Endothelial cell (in vitro differentiated cells): Measurements from ENCODE around the gene KRT34. TPM values are rescaled to one million over a fixed set of nuclear protein-coding genes. Genes with fewer than 3 reads are reported as not detected.
A peak's percentile ranks its signal among the peaks of the same experiment; 100 is the strongest.
"Not testable (repeated sequence)": the region's sequence is repeated elsewhere in the genome, so short reads cannot be mapped to it uniquely, and the experiment has no call there.

ENCODE experiments used
- DNase-seq: peaks from one replicate; pipeline ENCODE4 v3.0.0; 2021; ENCODE audit warnings: low spot score
- H3K27ac Mint-ChIP-seq: one replicate; pipeline ENCODE4 v1.8.0; 2021; ENCODE audit warnings: mixed read lengths, inconsistent platforms; ENCODE audit not compliant: unreplicated experiment
- H3K27me3 Mint-ChIP-seq: one replicate; pipeline ENCODE4 v1.8.0; 2021; ENCODE audit warnings: mild to moderate bottlenecking, moderate library complexity, mixed read lengths, inconsistent platforms; ENCODE audit not compliant: unreplicated experiment
- H3K36me3 Mint-ChIP-seq: one replicate; pipeline ENCODE4 v1.8.0; 2021; ENCODE audit warnings: mild to moderate bottlenecking, low read depth, mixed read lengths, inconsistent platforms; ENCODE audit not compliant: unreplicated experiment
- H3K4me1 Mint-ChIP-seq: one replicate; pipeline ENCODE4 v1.8.0; 2021; ENCODE audit warnings: mild to moderate bottlenecking, mixed read lengths, inconsistent platforms; ENCODE audit not compliant: unreplicated experiment
- H3K4me3 Mint-ChIP-seq: one replicate; pipeline ENCODE4 v1.8.0; 2021; ENCODE audit warnings: mild to moderate bottlenecking, mixed read lengths, inconsistent platforms; ENCODE audit not compliant: unreplicated experiment
- H3K9me3 Mint-ChIP-seq: one replicate; pipeline ENCODE4 v1.8.0; 2021; ENCODE audit warnings: mixed read lengths, inconsistent platforms; ENCODE audit not compliant: unreplicated experiment
- total RNA-seq: library from RNA; stranded (reverse); fragmentation: NEBNext Ultra II Directional; extraction: Animal tissue kit (Norgen Biotek cat#: 25700); gene quantifications from one replicate; pipeline ENCODE4 v1.2.1, GENCODE V29; 2021; ENCODE audit not compliant: unreplicated experiment
- TF ChIP-seq, protein P1 (sequence below): fragments of 200-600 bp; sonication (generic); IDR thresholded peaks from one replicate; pipeline ENCODE4 v1.5.0; 2021; ENCODE audit warnings: antibody characterized with exemption; ENCODE audit not compliant: unreplicated experiment

KRT34 gene
- total RNA-seq, 1 donor from 2014 or later, result not detected

- DNase-seq, result no peak
Measured at GRCh38 chr17:41383690-41384089, 1.6 kb upstream of the KRT34 start.

GRCh38 chr17:41382394-41382793, 288 bp upstream of the KRT34 start:
- Mint-ChIP-seq H3K36me3 (no peaks in the 10 kb centered on the region), H3K9me3 (no peaks in the 10 kb centered on the region), H3K27me3 (peaks cover 4% of the 10 kb centered on the region), H3K4me3 (no peak overlapping the region), H3K27ac (no peak overlapping the region), H3K4me1 (peaks cover 15% of the 10 kb centered on the region)
- DNase-seq, result no peak
- TF ChIP-seq, protein P1, sequence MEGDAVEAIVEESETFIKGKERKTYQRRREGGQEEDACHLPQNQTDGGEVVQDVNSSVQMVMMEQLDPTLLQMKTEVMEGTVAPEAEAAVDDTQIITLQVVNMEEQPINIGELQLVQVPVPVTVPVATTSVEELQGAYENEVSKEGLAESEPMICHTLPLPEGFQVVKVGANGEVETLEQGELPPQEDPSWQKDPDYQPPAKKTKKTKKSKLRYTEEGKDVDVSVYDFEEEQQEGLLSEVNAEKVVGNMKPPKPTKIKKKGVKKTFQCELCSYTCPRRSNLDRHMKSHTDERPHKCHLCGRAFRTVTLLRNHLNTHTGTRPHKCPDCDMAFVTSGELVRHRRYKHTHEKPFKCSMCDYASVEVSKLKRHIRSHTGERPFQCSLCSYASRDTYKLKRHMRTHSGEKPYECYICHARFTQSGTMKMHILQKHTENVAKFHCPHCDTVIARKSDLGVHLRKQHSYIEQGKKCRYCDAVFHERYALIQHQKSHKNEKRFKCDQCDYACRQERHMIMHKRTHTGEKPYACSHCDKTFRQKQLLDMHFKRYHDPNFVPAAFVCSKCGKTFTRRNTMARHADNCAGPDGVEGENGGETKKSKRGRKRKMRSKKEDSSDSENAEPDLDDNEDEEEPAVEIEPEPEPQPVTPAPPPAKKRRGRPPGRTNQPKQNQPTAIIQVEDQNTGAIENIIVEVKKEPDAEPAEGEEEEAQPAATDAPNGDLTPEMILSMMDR, result no peak

More at GRCh38 chr17:41383690-41384089, 1.6 kb upstream of the KRT34 start:
- Mint-ChIP-seq H3K27me3 (peaks cover 4% of the 10 kb centered on the region), H3K36me3 (no peaks in the 10 kb centered on the region), H3K9me3 (no peaks in the 10 kb centered on the region), H3K27ac (no peak overlapping the region), H3K4me1 (peaks cover 2% of the 10 kb centered on the region), H3K4me3 (no peak overlapping the region)
- TF ChIP-seq, protein P1, result no peak

GRCh38 chr17:41380091-41380490, 2.0 kb downstream of the KRT34 start:
- not testable (repeated sequence) for H3K36me3 Mint-ChIP-seq, H3K9me3 Mint-ChIP-seq, H3K27me3 Mint-ChIP-seq, DNase-seq, H3K4me3 Mint-ChIP-seq, H3K27ac Mint-ChIP-seq
- H3K4me1 Mint-ChIP-seq, result peaks cover 24% of the 10 kb centered on the region

DNA sequence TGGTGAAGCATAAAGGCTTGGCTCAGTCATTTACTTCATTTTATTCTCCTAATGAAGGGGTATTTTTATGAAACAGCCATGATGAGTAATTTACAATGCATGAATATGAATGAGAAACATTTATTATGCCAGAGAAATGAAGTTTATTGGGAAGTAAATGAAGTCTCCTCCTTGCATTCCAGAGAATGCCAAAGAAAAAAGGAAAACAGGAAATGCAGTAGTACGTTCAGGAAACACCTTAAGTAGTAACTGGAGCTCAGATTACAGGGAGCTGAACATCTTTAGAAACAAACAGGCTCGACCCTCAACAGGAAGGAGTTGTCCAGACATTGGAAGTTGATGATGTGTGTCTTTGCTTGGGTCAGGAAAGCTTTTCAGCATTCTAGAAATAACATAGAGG, 4.6 kb downstream of the KRT34 start:
- no peak for DNase-seq
- Mint-ChIP-seq H3K36me3 (no peaks in the 10 kb centered on the region), H3K9me3 (peaks cover 5% of the 10 kb centered on the region), H3K4me1 (peaks cover 24% of the 10 kb centered on the region), H3K4me3 (no peak overlapping the region), H3K27ac (peak overlapping the region; percentile 92), H3K27me3 (peaks cover 4% of the 10 kb centered on the region)
- TF ChIP-seq, protein P1, result no peak

DNA sequence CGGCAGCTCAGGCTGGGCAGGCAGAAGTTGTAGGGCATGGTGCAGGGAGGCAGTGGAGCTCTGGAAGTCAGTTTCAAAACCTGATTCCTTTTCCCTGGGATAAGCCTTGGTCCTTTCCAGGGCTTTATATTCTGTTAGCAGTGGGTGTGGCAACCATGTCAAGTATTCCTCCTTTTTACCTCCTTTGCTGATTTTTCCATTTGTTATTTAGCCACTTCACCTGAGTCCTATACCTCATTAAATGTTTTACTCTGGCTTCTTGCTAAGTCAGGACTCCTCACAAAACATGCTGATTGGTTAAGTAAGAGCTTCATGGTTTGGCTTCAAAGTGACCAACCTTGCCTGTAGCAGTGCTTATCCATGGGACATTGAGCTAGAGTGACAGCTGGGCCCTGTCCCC, 12.4 kb downstream of the KRT34 start, which contains the start of gene KRT33B:
KRT33B (minus strand) TSS at position 101 of the 400 bp plus-strand sequence; CDS start at position 38, 63 bp downstream.
- DNase-seq, result no peak
- TF ChIP-seq, protein P1, result no peak
- Mint-ChIP-seq H3K27ac (no peak within 1 kb of the TSS), H3K27me3 (no peaks in the 10 kb centered on the region), H3K4me3 (no peak within 1 kb of the TSS), H3K9me3 (peaks cover 5% of the 10 kb centered on the region), H3K4me1 (no peaks in the 10 kb centered on the region), H3K36me3 (no peaks in the 10 kb centered on the region)

GRCh38 chr17:41369023-41369422, 13.1 kb downstream of the KRT34 start:
- H3K4me1 Mint-ChIP-seq, result no peaks in the 10 kb centered on the region
- no peak overlapping the region for H3K27ac Mint-ChIP-seq
- H3K36me3 Mint-ChIP-seq, result no peaks in the 10 kb centered on the region
- DNase-seq, result no peak
- H3K4me3 Mint-ChIP-seq, result no peak overlapping the region
- TF ChIP-seq, protein P1, result no peak
- no peaks in the 10 kb centered on the region for H3K9me3 Mint-ChIP-seq
- no peaks in the 10 kb centered on the region for H3K27me3 Mint-ChIP-seq
